ENCODE data around the gene PDIA5.
A peak's percentile ranks its signal among the peaks of the same experiment; 100 is the strongest.

Gene PDIA5

GRCh38 chr3:123072152-123072551 lies 5.3 kb downstream of the PDIA5 start:
- peaks cover 3% of the 10 kb centered on the region for H3K36me3 Mint-ChIP-seq (ENCODE audit: low read depth)
- H3K9me3 Mint-ChIP-seq: no peaks in the 10 kb centered on the region
- no peaks in the 10 kb centered on the region for H3K27me3 Mint-ChIP-seq (ENCODE audit: low read depth)
- no peak overlapping the region for H3K27ac Mint-ChIP-seq
- peaks cover 30% of the 10 kb centered on the region for H3K4me1 Mint-ChIP-seq (ENCODE audit: low read depth)
- H3K4me3 Mint-ChIP-seq: no peak overlapping the region

- Mint-ChIP-seq H3K4me3 (no peak overlapping the region), H3K27me3 (ENCODE audit: low read depth) (no peaks in the 10 kb centered on the region), H3K9me3 (no peaks in the 10 kb centered on the region), H3K36me3 (ENCODE audit: low read depth) (peaks cover 3% of the 10 kb centered on the region), H3K27ac (no peak overlapping the region), H3K4me1 (ENCODE audit: low read depth) (peaks cover 30% of the 10 kb centered on the region)
Observed at GRCh38 chr3:123072564-123072963, 5.7 kb downstream of the PDIA5 start.

- H3K9me3 Mint-ChIP-seq: no peaks in the 10 kb centered on the region
- peaks cover 20% of the 10 kb centered on the region for H3K4me1 Mint-ChIP-seq (ENCODE audit: low read depth)
- H3K27me3 Mint-ChIP-seq (ENCODE audit: low read depth): no peaks in the 10 kb centered on the region
- H3K4me3 Mint-ChIP-seq: no peak overlapping the region
- H3K36me3 Mint-ChIP-seq (ENCODE audit: low read depth): no peaks in the 10 kb centered on the region
- H3K27ac Mint-ChIP-seq: peak overlapping the region; percentile 3
Observed at GRCh38 chr3:123075359-123075758, 8.5 kb downstream of the PDIA5 start.

GRCh38 chr3:123076112-123076495 lies 9.3 kb downstream of the PDIA5 start:
- no peaks in the 10 kb centered on the region for H3K9me3 Mint-ChIP-seq
- H3K27me3 Mint-ChIP-seq (ENCODE audit: low read depth): no peaks in the 10 kb centered on the region
- peaks cover 23% of the 10 kb centered on the region for H3K4me1 Mint-ChIP-seq (ENCODE audit: low read depth)
- no peaks in the 10 kb centered on the region for H3K36me3 Mint-ChIP-seq (ENCODE audit: low read depth)
- no peak overlapping the region for H3K4me3 Mint-ChIP-seq
- no peak overlapping the region for H3K27ac Mint-ChIP-seq

GRCh38 chr3:123076496-123077418 lies 9.9 kb downstream of the PDIA5 start:
- H3K36me3 Mint-ChIP-seq (ENCODE audit: low read depth): no peaks in the 10 kb centered on the region
- H3K27ac Mint-ChIP-seq: no peak overlapping the region
- no peak overlapping the region for H3K4me3 Mint-ChIP-seq
- no peaks in the 10 kb centered on the region for H3K9me3 Mint-ChIP-seq
- H3K27me3 Mint-ChIP-seq (ENCODE audit: low read depth): no peaks in the 10 kb centered on the region
- H3K4me1 Mint-ChIP-seq (ENCODE audit: low read depth): peaks cover 24% of the 10 kb centered on the region

GRCh38 chr3:123078101-123078500 lies 11.3 kb downstream of the PDIA5 start:
- Mint-ChIP-seq H3K4me1 (ENCODE audit: low read depth) (peaks cover 27% of the 10 kb centered on the region), H3K27ac (no peak overlapping the region), H3K9me3 (no peaks in the 10 kb centered on the region), H3K4me3 (no peak overlapping the region), H3K27me3 (ENCODE audit: low read depth) (no peaks in the 10 kb centered on the region), H3K36me3 (ENCODE audit: low read depth) (no peaks in the 10 kb centered on the region)

- Mint-ChIP-seq H3K4me3 (no peak overlapping the region), H3K36me3 (ENCODE audit: low read depth) (no peaks in the 10 kb centered on the region), H3K27me3 (ENCODE audit: low read depth) (no peaks in the 10 kb centered on the region), H3K4me1 (ENCODE audit: low read depth) (peaks cover 39% of the 10 kb centered on the region), H3K9me3 (no peaks in the 10 kb centered on the region), H3K27ac (no peak overlapping the region)
Observed at GRCh38 chr3:123080864-123081562, 14.2 kb downstream of the PDIA5 start.

GRCh38 chr3:123081718-123082369 lies 15.0 kb downstream of the PDIA5 start:
- no peaks in the 10 kb centered on the region for H3K27me3 Mint-ChIP-seq (ENCODE audit: low read depth)
- H3K4me3 Mint-ChIP-seq: no peak overlapping the region
- no peaks in the 10 kb centered on the region for H3K36me3 Mint-ChIP-seq (ENCODE audit: low read depth)
- H3K9me3 Mint-ChIP-seq: no peaks in the 10 kb centered on the region
- H3K27ac Mint-ChIP-seq: no peak overlapping the region
- peaks cover 39% of the 10 kb centered on the region for H3K4me1 Mint-ChIP-seq (ENCODE audit: low read depth)

- Mint-ChIP-seq H3K9me3 (no peaks in the 10 kb centered on the region), H3K27me3 (ENCODE audit: low read depth) (no peaks in the 10 kb centered on the region), H3K36me3 (ENCODE audit: low read depth) (no peaks in the 10 kb centered on the region), H3K4me1 (ENCODE audit: low read depth) (peaks cover 39% of the 10 kb centered on the region), H3K4me3 (no peak overlapping the region), H3K27ac (peak overlapping the region; percentile 32)
Observed at GRCh38 chr3:123082370-123083065, 15.7 kb downstream of the PDIA5 start.

- no peaks in the 10 kb centered on the region for H3K27me3 Mint-ChIP-seq (ENCODE audit: low read depth)
- peaks cover 35% of the 10 kb centered on the region for H3K4me1 Mint-ChIP-seq (ENCODE audit: low read depth)
- H3K9me3 Mint-ChIP-seq: no peaks in the 10 kb centered on the region
- H3K36me3 Mint-ChIP-seq (ENCODE audit: low read depth): no peaks in the 10 kb centered on the region
- no peak overlapping the region for H3K4me3 Mint-ChIP-seq
- H3K27ac Mint-ChIP-seq: no peak overlapping the region
Observed at GRCh38 chr3:123083383-123084124, 16.7 kb downstream of the PDIA5 start.

- Mint-ChIP-seq H3K36me3 (ENCODE audit: low read depth) (peaks cover 1% of the 10 kb centered on the region), H3K4me1 (ENCODE audit: low read depth) (peaks cover 35% of the 10 kb centered on the region), H3K9me3 (no peaks in the 10 kb centered on the region), H3K27me3 (ENCODE audit: low read depth) (no peaks in the 10 kb centered on the region), H3K4me3 (no peak overlapping the region), H3K27ac (no peak overlapping the region)
Observed at GRCh38 chr3:123084192-123084591, 17.4 kb downstream of the PDIA5 start.

GRCh38 chr3:123084738-123085237 lies 18.0 kb downstream of the PDIA5 start:
- Mint-ChIP-seq H3K36me3 (ENCODE audit: low read depth) (peaks cover 3% of the 10 kb centered on the region), H3K4me1 (ENCODE audit: low read depth) (peaks cover 35% of the 10 kb centered on the region), H3K27me3 (ENCODE audit: low read depth) (no peaks in the 10 kb centered on the region), H3K27ac (no peak overlapping the region), H3K9me3 (no peaks in the 10 kb centered on the region), H3K4me3 (no peak overlapping the region)

- H3K4me3 Mint-ChIP-seq: no peak overlapping the region
Observed at GRCh38 chr3:123085293-123085931, 18.6 kb downstream of the PDIA5 start.

More at GRCh38 chr3:123085293-123085931, 18.6 kb downstream of the PDIA5 start:
- Mint-ChIP-seq H3K4me1 (ENCODE audit: low read depth) (peaks cover 38% of the 10 kb centered on the region), H3K27ac (no peak overlapping the region), H3K27me3 (ENCODE audit: low read depth) (no peaks in the 10 kb centered on the region), H3K36me3 (ENCODE audit: low read depth) (peaks cover 3% of the 10 kb centered on the region), H3K9me3 (no peaks in the 10 kb centered on the region)
